ENCODE measurements around the gene FOXJ3.
A peak's percentile ranks its signal among the peaks of the same experiment; 100 is the strongest.

FOXJ3 gene

GRCh38 chr1:42266253-42267135 is 68.5 kb downstream of the FOXJ3 start:
- peak; percentile 53 for FAIRE-seq
- DNase-seq (ENCODE audit: insufficient read length, low spot score) = no peak
- no peak for TF ChIP-seq POLR2A (IDR thresholded peaks at IDR 0.05; ENCODE audit: low read depth, low read length)

GRCh38 chr1:42264511-42265190 is 70.4 kb downstream of the FOXJ3 start:
- peak; percentile 75 for FAIRE-seq
- TF ChIP-seq POLR2A (IDR thresholded peaks at IDR 0.05; ENCODE audit: low read depth, low read length) = no peak
- DNase-seq (ENCODE audit: insufficient read length, low spot score) = no peak

- peak; percentile 45 for FAIRE-seq
- DNase-seq (ENCODE audit: insufficient read length, low spot score) = no peak
- no peak for TF ChIP-seq POLR2A (IDR thresholded peaks at IDR 0.05; ENCODE audit: low read depth, low read length)
Observed at GRCh38 chr1:42263019-42263418, 72.0 kb downstream of the FOXJ3 start.

- no peak for DNase-seq (ENCODE audit: insufficient read length, low spot score)
- TF ChIP-seq POLR2A (IDR thresholded peaks at IDR 0.05; ENCODE audit: low read depth, low read length) = no peak
- peak; percentile 11 for FAIRE-seq
Observed at GRCh38 chr1:42260376-42261070, 74.5 kb downstream of the FOXJ3 start.

- no peak for DNase-seq (ENCODE audit: insufficient read length, low spot score)
- no peak for TF ChIP-seq POLR2A (IDR thresholded peaks at IDR 0.05; ENCODE audit: low read depth, low read length)
- FAIRE-seq = peak; percentile 88
Observed at GRCh38 chr1:42259739-42260064, 75.3 kb downstream of the FOXJ3 start.

GRCh38 chr1:42259059-42259738 is 75.8 kb downstream of the FOXJ3 start:
- FAIRE-seq (no peak), DNase-seq (ENCODE audit: insufficient read length, low spot score) (no peak)
- TF ChIP-seq POLR2A (IDR thresholded peaks at IDR 0.05; ENCODE audit: low read depth, low read length) = no peak

- TF ChIP-seq POLR2A (IDR thresholded peaks at IDR 0.05; ENCODE audit: low read depth, low read length) = no peak
- DNase-seq (ENCODE audit: insufficient read length, low spot score) = no peak
- peak; percentile 55 for FAIRE-seq
Observed at GRCh38 chr1:42258218-42258617, 76.8 kb downstream of the FOXJ3 start.

- DNase-seq (ENCODE audit: insufficient read length, low spot score) (no peak), FAIRE-seq (no peak)
- TF ChIP-seq POLR2A (IDR thresholded peaks at IDR 0.05; ENCODE audit: low read depth, low read length) = no peak
Observed at GRCh38 chr1:42251042-42251441, 84.0 kb downstream of the FOXJ3 start.

- DNase-seq (ENCODE audit: insufficient read length, low spot score) (no peak), FAIRE-seq (peak; percentile 78)
- no peak for TF ChIP-seq POLR2A (IDR thresholded peaks at IDR 0.05; ENCODE audit: low read depth, low read length)
Observed at GRCh38 chr1:42250164-42250563, 84.9 kb downstream of the FOXJ3 start.

GRCh38 chr1:42240966-42241755 is 93.9 kb downstream of the FOXJ3 start:
- DNase-seq (ENCODE audit: insufficient read length, low spot score) = no peak
- no peak for FAIRE-seq

GRCh38 chr1:42239555-42239954 is 95.5 kb downstream of the FOXJ3 start:
- FAIRE-seq (no peak), DNase-seq (ENCODE audit: insufficient read length, low spot score) (no peak)
- TF ChIP-seq POLR2A (IDR thresholded peaks at IDR 0.05; ENCODE audit: low read depth, low read length) = no peak

More at GRCh38 chr1:42240966-42241755, 93.9 kb downstream of the FOXJ3 start:
- TF ChIP-seq POLR2A (IDR thresholded peaks at IDR 0.05; ENCODE audit: low read depth, low read length) = no peak

GRCh38 chr1:42239041-42239440 is 96.0 kb downstream of the FOXJ3 start:
- no peak for DNase-seq (ENCODE audit: insufficient read length, low spot score)
- no peak for TF ChIP-seq POLR2A (IDR thresholded peaks at IDR 0.05; ENCODE audit: low read depth, low read length)
- FAIRE-seq = no peak

GRCh38 chr1:42231253-42231652 is 103.8 kb downstream of the FOXJ3 start:
- TF ChIP-seq POLR2A (IDR thresholded peaks at IDR 0.05; ENCODE audit: low read depth, low read length) = no peak
- FAIRE-seq (no peak), DNase-seq (ENCODE audit: insufficient read length, low spot score) (no peak)
